ENCODE results near the gene ABCA2.
"Not testable (repeated sequence)": the region's sequence is repeated elsewhere in the genome, so short reads cannot be mapped to it uniquely, and the experiment has no call there.

Gene ABCA2

GRCh38 chr9:137067860-137068538, 40.0 kb upstream of the ABCA2 start:
- no peak overlapping the region for H3K4me3 ChIP-seq (replicated peaks in 1 of 2; ENCODE audit: low read depth in 2 of 2, low read length in 2 of 2)
- DNase-seq (ENCODE audit: low read depth in 2 of 2), result peak; percentile 79 to 86
- TF ChIP-seq CTCF (IDR thresholded peaks at IDR 0.05; ENCODE audit: low read depth, low read length), result peak; percentile 92

GRCh38 chr9:137066096-137066861, 38.2 kb upstream of the ABCA2 start:
- TF ChIP-seq CTCF (IDR thresholded peaks at IDR 0.05; ENCODE audit: low read depth, low read length), result no peak
- no peak overlapping the region for H3K4me3 ChIP-seq (replicated peaks in 1 of 2; ENCODE audit: low read depth in 2 of 2, low read length in 2 of 2)
- DNase-seq (ENCODE audit: low read depth in 2 of 2), result no peak

- H3K4me3 ChIP-seq (replicated peaks in 1 of 2; ENCODE audit: low read depth in 2 of 2, low read length in 2 of 2), result no peak overlapping the region
- no peak for DNase-seq (ENCODE audit: low read depth in 2 of 2)
- no peak for TF ChIP-seq CTCF (IDR thresholded peaks at IDR 0.05; ENCODE audit: low read depth, low read length)
Measured at GRCh38 chr9:137065336-137065967, 37.4 kb upstream of the ABCA2 start.

GRCh38 chr9:137064880-137065164, 36.8 kb upstream of the ABCA2 start:
- no peak overlapping the region for H3K4me3 ChIP-seq (replicated peaks in 1 of 2; ENCODE audit: low read depth in 2 of 2, low read length in 2 of 2)
- DNase-seq (ENCODE audit: low read depth in 2 of 2), result no peak
- no peak for TF ChIP-seq CTCF (IDR thresholded peaks at IDR 0.05; ENCODE audit: low read depth, low read length)

- H3K4me3 ChIP-seq (replicated peaks in 1 of 2; ENCODE audit: low read depth in 2 of 2, low read length in 2 of 2), result no peak overlapping the region
- peak; percentile 50 to 64 for DNase-seq (ENCODE audit: low read depth in 2 of 2)
- peak; percentile 94 for TF ChIP-seq CTCF (IDR thresholded peaks at IDR 0.05; ENCODE audit: low read depth, low read length)
Measured at GRCh38 chr9:137064027-137064879, 36.2 kb upstream of the ABCA2 start.

- DNase-seq (ENCODE audit: low read depth in 2 of 2), result no peak
- TF ChIP-seq CTCF (IDR thresholded peaks at IDR 0.05; ENCODE audit: low read depth, low read length), result no peak
- no peak overlapping the region for H3K4me3 ChIP-seq (replicated peaks in 1 of 2; ENCODE audit: low read depth in 2 of 2, low read length in 2 of 2)
Measured at GRCh38 chr9:137063311-137064026, 35.4 kb upstream of the ABCA2 start.

GRCh38 chr9:137062798-137063197, 34.8 kb upstream of the ABCA2 start:
- not testable (repeated sequence) for DNase-seq (ENCODE audit: low read depth in 2 of 2); H3K4me3 ChIP-seq (replicated peaks in 1 of 2; ENCODE audit: low read depth in 2 of 2, low read length in 2 of 2)

Data from cardiac fibroblast (primary cell).